ENCODE data around the gene SRGAP3. TPM values are rescaled to one million over a fixed set of nuclear protein-coding genes. Genes with fewer than 3 reads are reported as not detected.

The SRGAP3 gene
- total RNA-seq, 2 experiments from 2014 or later: 2.8 to 3.2 TPM

DNA sequence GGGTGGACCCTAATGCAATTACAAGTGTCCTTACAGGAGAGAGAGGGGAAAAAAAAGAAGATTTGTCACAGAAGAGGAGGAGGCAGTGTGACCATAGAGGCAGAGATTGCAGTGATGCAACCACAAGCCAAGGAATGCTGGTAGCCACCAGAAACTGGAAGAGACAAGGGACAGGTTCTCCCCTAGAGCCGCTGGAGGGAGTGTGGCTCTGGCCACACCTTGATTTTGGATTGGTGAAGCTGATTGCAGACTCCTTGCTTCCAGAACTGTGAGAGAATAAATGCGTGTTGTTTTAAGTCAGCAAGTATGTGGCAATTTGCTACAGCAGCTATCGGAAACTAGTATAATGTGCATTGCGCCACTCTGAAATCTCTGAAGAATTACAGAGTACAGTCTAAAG lies 110.1 kb downstream of the SRGAP3 start:
- H3K4me1 ChIP-seq (ENCODE audit: insufficient read depth, low read length): peaks cover 2% of the 10 kb centered on the region
- Mint-ChIP-seq H3K36me3 (ENCODE audit: low read depth) (no peaks in the 10 kb centered on the region), H3K4me1 (ENCODE audit: low read depth) (no peaks in the 10 kb centered on the region), H3K9me3 (no peaks in the 10 kb centered on the region), H3K4me3 (no peak overlapping the region), H3K27ac (no peak overlapping the region), H3K27me3 (peaks cover 25% of the 10 kb centered on the region)
- no peak for DNase-seq
- ChIA-PET CTCF (interaction anchor here (0.6 kb wide), 1 partner anchor 1544 kb away, joined by 3 read pairs; no protein-coding TSS in a partner anchor), POLR2A (no interaction called here)
- H3K9me3 ChIP-seq (ENCODE audit: control insufficient read depth in 1 of 2, insufficient read depth in 1 of 2, low read length in 2 of 2): no peaks in the 10 kb centered on the region
- TF ChIP-seq, protein P1, sequence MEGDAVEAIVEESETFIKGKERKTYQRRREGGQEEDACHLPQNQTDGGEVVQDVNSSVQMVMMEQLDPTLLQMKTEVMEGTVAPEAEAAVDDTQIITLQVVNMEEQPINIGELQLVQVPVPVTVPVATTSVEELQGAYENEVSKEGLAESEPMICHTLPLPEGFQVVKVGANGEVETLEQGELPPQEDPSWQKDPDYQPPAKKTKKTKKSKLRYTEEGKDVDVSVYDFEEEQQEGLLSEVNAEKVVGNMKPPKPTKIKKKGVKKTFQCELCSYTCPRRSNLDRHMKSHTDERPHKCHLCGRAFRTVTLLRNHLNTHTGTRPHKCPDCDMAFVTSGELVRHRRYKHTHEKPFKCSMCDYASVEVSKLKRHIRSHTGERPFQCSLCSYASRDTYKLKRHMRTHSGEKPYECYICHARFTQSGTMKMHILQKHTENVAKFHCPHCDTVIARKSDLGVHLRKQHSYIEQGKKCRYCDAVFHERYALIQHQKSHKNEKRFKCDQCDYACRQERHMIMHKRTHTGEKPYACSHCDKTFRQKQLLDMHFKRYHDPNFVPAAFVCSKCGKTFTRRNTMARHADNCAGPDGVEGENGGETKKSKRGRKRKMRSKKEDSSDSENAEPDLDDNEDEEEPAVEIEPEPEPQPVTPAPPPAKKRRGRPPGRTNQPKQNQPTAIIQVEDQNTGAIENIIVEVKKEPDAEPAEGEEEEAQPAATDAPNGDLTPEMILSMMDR (IDR thresholded peaks at IDR 0.05): no peak
- H3K4me3 ChIP-seq (ENCODE audit: low read length): no peak overlapping the region
- no peak for ATAC-seq (ENCODE audit: poor library complexity)
- no peaks in the 10 kb centered on the region for H3K36me3 ChIP-seq (ENCODE audit: insufficient read depth, low read length)
- peaks cover 6 to 12% of the 10 kb centered on the region in 2 experiments for H3K27me3 ChIP-seq (ENCODE audit: control insufficient read depth in 1 of 2, insufficient read depth in 2 of 2, low read length in 2 of 2)
- intact Hi-C loops (cut with DNase I, micrococcal nuclease): no loop called here
- no peak overlapping the region for H3K27ac ChIP-seq (ENCODE audit: low read depth in 1 of 2, low read length in 2 of 2)

DNA sequence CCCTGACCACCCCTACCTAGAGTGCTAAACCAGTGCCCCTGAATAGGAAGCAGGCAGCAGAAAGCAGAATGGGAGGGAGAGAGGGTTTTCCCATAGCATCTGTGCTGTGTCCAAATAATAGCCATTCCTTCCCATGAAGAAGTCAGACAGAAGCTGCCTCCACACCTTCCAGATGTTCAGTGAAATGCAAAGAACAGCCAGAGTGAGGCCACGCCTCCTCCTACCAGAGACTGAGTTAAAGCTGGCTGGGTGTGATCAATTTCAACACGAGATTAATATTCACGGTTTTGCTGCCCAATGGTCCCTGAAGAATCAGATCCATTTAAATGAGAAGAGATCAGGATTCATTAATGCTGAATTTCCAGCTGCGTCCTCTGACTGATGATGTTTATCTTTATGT lies 111.8 kb downstream of the SRGAP3 start:
- no peak overlapping the region for H3K4me3 Mint-ChIP-seq
- no peaks in the 10 kb centered on the region for H3K36me3 Mint-ChIP-seq (ENCODE audit: low read depth)
- no peaks in the 10 kb centered on the region for H3K9me3 Mint-ChIP-seq
- Histone ChIP-seq H3K4me1 (ENCODE audit: insufficient read depth, low read length) (peaks cover 2% of the 10 kb centered on the region), H3K9me3 (ENCODE audit: control insufficient read depth in 1 of 2, insufficient read depth in 1 of 2, low read length in 2 of 2) (no peaks in the 10 kb centered on the region), H3K27me3 (ENCODE audit: control insufficient read depth in 1 of 2, insufficient read depth in 2 of 2, low read length in 2 of 2) (peaks cover 6 to 12% of the 10 kb centered on the region in 2 experiments), H3K4me3 (ENCODE audit: low read length) (no peak overlapping the region), H3K36me3 (ENCODE audit: insufficient read depth, low read length) (no peaks in the 10 kb centered on the region), H3K27ac (ENCODE audit: low read depth in 1 of 2, low read length in 2 of 2) (no peak overlapping the region)
- POLR2A ChIA-PET: no interaction called here
- peaks cover 25% of the 10 kb centered on the region for H3K27me3 Mint-ChIP-seq
- TF ChIP-seq, protein P1 (IDR thresholded peaks at IDR 0.05): no peak
- no peaks in the 10 kb centered on the region for H3K4me1 Mint-ChIP-seq (ENCODE audit: low read depth)
- no peak overlapping the region for H3K27ac Mint-ChIP-seq
- DNase-seq (no peak), ATAC-seq (ENCODE audit: poor library complexity) (no peak)
- CTCF ChIA-PET: interaction anchor here (0.6 kb wide), 1 partner anchor 966 kb away, joined by 3 read pairs; no protein-coding TSS in a partner anchor
- intact Hi-C loops (cut with DNase I, micrococcal nuclease): no loop called here

DNA sequence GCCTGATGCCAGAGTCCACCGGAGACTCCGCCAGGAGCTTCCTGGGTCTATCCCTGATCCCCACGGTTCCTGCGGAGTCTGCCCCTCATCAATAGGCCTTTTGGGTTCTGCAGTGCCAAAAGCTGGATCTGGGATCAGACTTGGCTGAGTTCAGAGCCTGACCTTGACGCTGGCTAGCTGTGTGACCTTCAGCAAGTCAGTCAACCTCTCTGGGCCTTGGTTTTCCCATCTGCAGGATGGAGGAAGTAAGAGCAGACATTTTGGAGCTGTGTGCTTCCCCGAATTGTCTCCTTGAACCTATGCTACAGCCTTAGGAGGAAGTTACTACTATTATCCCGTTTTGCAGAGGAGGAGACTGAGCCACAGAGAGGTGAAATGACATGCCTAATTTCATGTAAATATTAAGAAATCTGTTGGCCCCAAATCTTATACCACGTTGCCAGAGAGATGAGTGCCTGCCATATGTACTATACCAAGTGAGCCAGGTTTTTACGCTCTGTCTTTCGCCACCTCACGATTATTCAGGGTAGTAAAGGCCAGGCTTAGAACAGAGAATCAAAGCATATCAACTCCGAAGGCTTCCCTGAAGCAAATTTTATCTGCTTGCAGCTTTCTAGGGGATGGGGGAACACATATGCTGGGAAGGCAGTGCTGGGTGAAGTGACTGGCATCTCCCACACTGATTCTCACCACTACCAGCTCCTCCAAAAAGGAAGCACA lies 112.5 kb downstream of the SRGAP3 start:
- H3K36me3 Mint-ChIP-seq (ENCODE audit: low read depth): no peaks in the 10 kb centered on the region
- ChIA-PET POLR2A (no interaction called here), CTCF (no interaction called here)
- H3K27ac Mint-ChIP-seq: no peak overlapping the region
- no peaks in the 10 kb centered on the region for H3K4me1 Mint-ChIP-seq (ENCODE audit: low read depth)
- Histone ChIP-seq H3K27me3 (ENCODE audit: control insufficient read depth in 1 of 2, insufficient read depth in 2 of 2, low read length in 2 of 2) (peaks cover 6 to 12% of the 10 kb centered on the region in 2 experiments), H3K27ac (ENCODE audit: low read depth in 1 of 2, low read length in 2 of 2) (no peak overlapping the region), H3K9me3 (ENCODE audit: control insufficient read depth in 1 of 2, insufficient read depth in 1 of 2, low read length in 2 of 2) (no peaks in the 10 kb centered on the region), H3K4me3 (ENCODE audit: low read length) (no peak overlapping the region), H3K4me1 (ENCODE audit: insufficient read depth, low read length) (peaks cover 2% of the 10 kb centered on the region), H3K36me3 (ENCODE audit: insufficient read depth, low read length) (no peaks in the 10 kb centered on the region)
- intact Hi-C loops (cut with DNase I, micrococcal nuclease): no loop called here
- H3K4me3 Mint-ChIP-seq: no peak overlapping the region
- ATAC-seq (ENCODE audit: poor library complexity): no peak
- TF ChIP-seq, protein P1 (IDR thresholded peaks at IDR 0.05): no peak
- no peaks in the 10 kb centered on the region for H3K9me3 Mint-ChIP-seq
- DNase-seq: no peak
- H3K27me3 Mint-ChIP-seq: peaks cover 25% of the 10 kb centered on the region
